Smooth muscle cell (in vitro differentiated cells): Measurements from ENCODE around the gene SPHK1. TPM values are rescaled to one million over a fixed set of nuclear protein-coding genes. Genes with fewer than 3 reads are reported as not detected.

Experiments used
- DNase-seq: peaks from one replicate; lab custom pipeline; 2025; ENCODE audit not compliant: unreplicated experiment; lab: John Stamatoyannopoulos, UW
- H2AFZ ChIP-seq: fragments of 200-600 bp; sonication (generic); 2 replicates; pipeline ENCODE4 v1.6.0; 2016; ENCODE audit warnings: antibody characterized with exemption, low read depth, mild to moderate bottlenecking
- H3F3A ChIP-seq: fragments of 200-600 bp; sonication (generic); 2 replicates; pipeline ENCODE4 v1.6.0; 2017; ENCODE audit warnings: antibody characterized with exemption, low read depth
- H3K27ac ChIP-seq: fragments of 200-600 bp; sonication (generic); 2 replicates; pipeline ENCODE4 v1.5.1; 2016; ENCODE audit warnings: low read depth, mild to moderate bottlenecking
- H3K27me3 ChIP-seq: fragments of 200-600 bp; sonication (generic); 2 replicates; pipeline ENCODE4 v1.6.1; 2016; ENCODE audit warnings: low read depth, mild to moderate bottlenecking
- H3K36me3 ChIP-seq: fragments of 200-600 bp; sonication (generic); 2 replicates; pipeline ENCODE4 v1.5.1; 2016; ENCODE audit warnings: low read depth
- H3K4me1 ChIP-seq: fragments of 200-600 bp; sonication (generic); 2 replicates; pipeline ENCODE4 v1.5.1; 2016; ENCODE audit warnings: low read depth
- H3K4me2 ChIP-seq: fragments of 200-600 bp; sonication (generic); 2 replicates; pipeline ENCODE4 v1.6.0; 2016; ENCODE audit warnings: mild to moderate bottlenecking
- H3K4me3 ChIP-seq: fragments of 200-600 bp; sonication (generic); 2 replicates; pipeline ENCODE4 v1.5.1; 2016; ENCODE audit warnings: mild to moderate bottlenecking
- H3K79me2 ChIP-seq: fragments of 200-600 bp; sonication (generic); 2 replicates; pipeline ENCODE4 v1.6.0; 2016; ENCODE audit warnings: low read depth, mild to moderate bottlenecking
- H3K9ac ChIP-seq: fragments of 200-600 bp; sonication (generic); 2 replicates; pipeline ENCODE4 v1.6.0; 2016; ENCODE audit warnings: low read depth
- H3K9me3 ChIP-seq: fragments of 200-600 bp; sonication (generic); replicated peaks from 2 replicates; pipeline ENCODE4 v1.5.1; 2016; ENCODE audit warnings: low read depth
- H4K20me1 ChIP-seq: fragments of 200-600 bp; sonication (generic); 2 replicates; pipeline ENCODE4 v1.6.0; 2016; ENCODE audit warnings: low read depth
- WGBS: methylation state at CpG from one replicate; pipeline ENCODE4 v1.1.7; 2016; ENCODE audit warnings: low lambda C conversion rate; 5-methylcytosine and 5-hydroxymethylcytosine counted together
- polyA plus RNA-seq: library from polyadenylated mRNA; unstranded; fragments of >200 nt; fragmentation: Nextera tagmentation; extraction: Ambion mirVana; gene quantifications from 2 replicates; pipeline ENCODE4 v1.2.1, GENCODE V29; 2016
- total RNA-seq: library from RNA; depleted of rRNA; stranded (reverse); fragments of >200 nt; gene quantifications from 2 replicates; pipeline ENCODE4 v1.2.3, GENCODE V29; 2014
- TF ChIP-seq, protein P1 (sequence below): fragments of 200-600 bp; sonication (generic); IDR thresholded peaks from 2 replicates; pipeline ENCODE4 v1.5.1; 2017; ENCODE audit warnings: borderline replicate concordance, mild to moderate bottlenecking, antibody characterized with exemption; ENCODE audit not compliant: insufficient read depth, poor library complexity, severe bottlenecking

Gene SPHK1
- total and polyA plus RNA-seq, 2 experiments from 2014 or later, result 20.1 to 24.8 TPM

DNA sequence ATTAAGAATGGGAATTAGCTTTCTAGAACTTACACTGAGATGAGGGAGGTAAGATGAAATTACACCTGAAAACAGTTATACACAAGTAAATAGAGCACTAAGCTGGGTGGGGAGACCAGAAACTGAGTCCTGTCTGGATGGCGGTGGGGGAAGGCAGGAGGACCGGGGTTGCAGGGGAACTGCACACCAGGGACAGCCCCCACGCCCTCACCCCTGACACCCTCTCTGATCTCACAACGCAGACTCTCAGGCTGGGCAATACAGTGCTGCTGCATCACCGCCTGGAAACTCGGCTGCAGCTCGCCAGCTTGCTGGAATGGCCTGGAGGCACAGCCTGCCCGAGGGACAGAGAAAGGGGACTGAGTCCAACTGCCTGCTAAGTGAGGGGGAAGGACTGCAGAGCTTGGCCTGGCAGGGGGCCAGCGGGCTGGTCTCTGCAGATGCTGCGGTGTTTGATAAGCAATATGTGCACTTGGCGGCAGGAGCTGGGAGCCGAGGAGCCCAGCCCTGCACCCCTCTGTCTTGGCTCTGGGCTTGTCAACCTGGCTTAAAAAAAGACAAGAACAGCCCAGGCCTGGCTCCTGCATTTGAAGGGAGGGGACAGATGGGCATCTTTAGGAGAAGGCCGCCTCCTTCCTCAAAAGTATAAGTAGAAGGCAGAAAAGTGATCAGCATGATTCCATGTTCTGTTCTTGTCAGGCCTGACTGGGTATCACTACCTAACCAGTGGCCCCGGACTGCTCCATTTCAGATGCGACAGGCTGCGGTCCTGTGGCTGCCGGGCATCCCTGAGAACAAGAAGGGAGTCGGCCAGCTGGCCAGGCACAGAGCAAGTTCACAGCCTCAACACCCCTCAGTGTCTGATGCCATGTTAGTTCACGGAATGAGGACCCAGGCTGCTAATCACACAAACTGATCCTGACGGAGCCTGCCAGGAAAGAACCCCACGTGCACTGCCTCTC, 30.2 kb downstream of the SPHK1 start:
- DNase-seq, result peak; percentile 19
- TF ChIP-seq, protein P1, sequence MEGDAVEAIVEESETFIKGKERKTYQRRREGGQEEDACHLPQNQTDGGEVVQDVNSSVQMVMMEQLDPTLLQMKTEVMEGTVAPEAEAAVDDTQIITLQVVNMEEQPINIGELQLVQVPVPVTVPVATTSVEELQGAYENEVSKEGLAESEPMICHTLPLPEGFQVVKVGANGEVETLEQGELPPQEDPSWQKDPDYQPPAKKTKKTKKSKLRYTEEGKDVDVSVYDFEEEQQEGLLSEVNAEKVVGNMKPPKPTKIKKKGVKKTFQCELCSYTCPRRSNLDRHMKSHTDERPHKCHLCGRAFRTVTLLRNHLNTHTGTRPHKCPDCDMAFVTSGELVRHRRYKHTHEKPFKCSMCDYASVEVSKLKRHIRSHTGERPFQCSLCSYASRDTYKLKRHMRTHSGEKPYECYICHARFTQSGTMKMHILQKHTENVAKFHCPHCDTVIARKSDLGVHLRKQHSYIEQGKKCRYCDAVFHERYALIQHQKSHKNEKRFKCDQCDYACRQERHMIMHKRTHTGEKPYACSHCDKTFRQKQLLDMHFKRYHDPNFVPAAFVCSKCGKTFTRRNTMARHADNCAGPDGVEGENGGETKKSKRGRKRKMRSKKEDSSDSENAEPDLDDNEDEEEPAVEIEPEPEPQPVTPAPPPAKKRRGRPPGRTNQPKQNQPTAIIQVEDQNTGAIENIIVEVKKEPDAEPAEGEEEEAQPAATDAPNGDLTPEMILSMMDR, result no peak
- no peaks in the 10 kb centered on the region for H3K36me3 ChIP-seq
- no peaks in the 10 kb centered on the region for H3K9me3 ChIP-seq
- peaks cover 99% of the 10 kb centered on the region for H4K20me1 ChIP-seq
- 67% methylated on average over 21 of the region's 21 CpGs for WGBS
- no peak overlapping the region for H3K4me3 ChIP-seq
- H3K4me1 ChIP-seq, result no peaks in the 10 kb centered on the region
- no peaks in the 10 kb centered on the region for H3F3A ChIP-seq
- H3K4me2 ChIP-seq, result no peak overlapping the region
- H3K27me3 ChIP-seq, result no peaks in the 10 kb centered on the region
- H2AFZ ChIP-seq, result no peak overlapping the region
- H3K9ac ChIP-seq, result no peak overlapping the region
- H3K27ac ChIP-seq, result no peak overlapping the region
- H3K79me2 ChIP-seq, result peaks cover 25% of the 10 kb centered on the region

DNA sequence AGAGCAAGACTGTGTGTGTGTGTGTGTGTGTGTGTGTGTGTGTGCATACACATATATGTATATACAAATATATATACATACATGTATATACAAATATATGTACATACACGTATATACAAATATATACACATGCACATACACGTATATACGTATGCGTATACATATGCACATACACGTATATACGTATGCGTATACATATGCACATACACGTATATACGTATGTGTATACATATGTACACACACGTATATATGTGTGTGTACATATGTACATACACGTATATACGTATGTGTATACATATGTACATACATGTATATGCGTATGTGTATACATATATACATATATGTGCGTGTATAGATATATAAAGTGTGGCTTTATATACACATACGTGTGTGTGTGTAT, 31.4 kb downstream of the SPHK1 start:
- peaks cover 35% of the 10 kb centered on the region for H3K79me2 ChIP-seq
- TF ChIP-seq, protein P1, result no peak
- H3K27me3 ChIP-seq, result no peaks in the 10 kb centered on the region
- H3K4me3 ChIP-seq, result no peak overlapping the region
- H3K27ac ChIP-seq, result no peak overlapping the region
- H3K4me1 ChIP-seq, result no peaks in the 10 kb centered on the region
- H3K9ac ChIP-seq, result no peak overlapping the region
- no peak overlapping the region for H3K4me2 ChIP-seq
- H2AFZ ChIP-seq, result no peak overlapping the region
- no peaks in the 10 kb centered on the region for H3K36me3 ChIP-seq
- DNase-seq, result no peak
- WGBS, result 84% methylated on average over 15 of the region's 15 CpGs
- H3F3A ChIP-seq, result no peaks in the 10 kb centered on the region
- no peaks in the 10 kb centered on the region for H3K9me3 ChIP-seq
- peaks cover 99% of the 10 kb centered on the region for H4K20me1 ChIP-seq

DNA sequence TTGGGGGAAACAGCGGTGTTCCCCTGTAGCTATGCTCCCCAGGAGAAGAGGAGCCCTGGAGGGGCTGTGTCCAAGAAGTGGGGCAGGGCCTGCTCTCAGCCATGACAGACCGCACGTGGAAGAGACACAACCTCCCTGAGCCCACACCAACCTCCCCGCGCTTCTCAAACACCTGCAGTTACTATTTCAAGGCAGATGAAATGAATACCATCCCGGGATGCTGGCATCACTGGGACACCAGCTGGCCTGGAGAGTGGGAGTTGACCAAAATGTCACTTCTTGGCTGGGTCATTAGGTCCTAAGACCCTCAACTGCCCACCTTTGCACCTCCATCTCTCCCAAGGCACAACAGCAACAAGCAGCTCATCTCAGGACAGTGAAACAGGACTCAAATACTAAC, 32.0 kb downstream of the SPHK1 start:
- Histone ChIP-seq H3K79me2 (peaks cover 35% of the 10 kb centered on the region), H4K20me1 (peaks cover 100% of the 10 kb centered on the region)

More for the DNA sequence above, 32.0 kb downstream of the SPHK1 start:
- TF ChIP-seq, protein P1, result no peak
- no peaks in the 10 kb centered on the region for H3F3A ChIP-seq
- no peak overlapping the region for H3K27ac ChIP-seq
- H3K36me3 ChIP-seq, result no peaks in the 10 kb centered on the region
- no peak overlapping the region for H3K9ac ChIP-seq
- H3K4me1 ChIP-seq, result no peaks in the 10 kb centered on the region
- H3K4me3 ChIP-seq, result no peak overlapping the region
- WGBS, result 98% methylated on average over 6 of the region's 6 CpGs
- DNase-seq, result no peak
- no peaks in the 10 kb centered on the region for H3K9me3 ChIP-seq
- no peak overlapping the region for H2AFZ ChIP-seq
- no peaks in the 10 kb centered on the region for H3K27me3 ChIP-seq
- H3K4me2 ChIP-seq, result no peak overlapping the region
